HAP-1 (cell line): ENCODE results near the gene ARFIP1.
A peak's percentile ranks its signal among the peaks of the same experiment; 100 is the strongest.
"Not testable (repeated sequence)": the region's sequence is repeated elsewhere in the genome, so short reads cannot be mapped to it uniquely, and the experiment has no call there.

Experiments used
- DNase-seq, 2 experiments: peaks; one replicate each; pipeline ENCODE4 v3.0.0-alpha.2; 2016 to 2020; ENCODE audit warnings: low spot score in 2 of 2
- H3K27me3 ChIP-seq: fragments of 250-450 bp; sonication (Bioruptor Pico); 2 replicates; pipeline ENCODE4 v1.5.1; 2020; ENCODE audit warnings: low read depth, mild to moderate bottlenecking, moderate library complexity
- H3K36me3 ChIP-seq: fragments of 250-450 bp; sonication (Bioruptor Pico); replicated peaks from 2 replicates; pipeline ENCODE4 v1.5.1; 2020; ENCODE audit warnings: mild to moderate bottlenecking
- H3K4me1 ChIP-seq: fragments of 250-450 bp; sonication (Bioruptor Pico); 2 replicates; pipeline ENCODE4 v1.5.1; 2020; ENCODE audit warnings: mild to moderate bottlenecking
- H3K4me3 ChIP-seq: fragments of 250-450 bp; sonication (Bioruptor Pico); 2 replicates; pipeline ENCODE4 v1.5.1; 2020; ENCODE audit warnings: mild to moderate bottlenecking, moderate library complexity
- H3K9me3 ChIP-seq: fragments of 250-450 bp; sonication (Bioruptor Pico); 2 replicates; pipeline ENCODE4 v1.5.1; 2020; ENCODE audit warnings: mild to moderate bottlenecking, moderate library complexity
- in situ Hi-C: fragments of 300-500 bp; cut with MboI; formaldehyde crosslinking; loops from 3 replicates; pipeline ENCODE4 v1.14.3; 2020; ENCODE audit warnings: low sequenced_read_pairs, inconsistent platforms, mixed read lengths

The ARFIP1 gene

GRCh38 chr4:152866432-152866993 is 86.8 kb downstream of the ARFIP1 start:
- H3K9me3 ChIP-seq, H3K36me3 ChIP-seq, H3K27me3 ChIP-seq, H3K4me3 ChIP-seq, DNase-seq, in situ Hi-C loops, H3K4me1 ChIP-seq: not testable (repeated sequence)

DNA sequence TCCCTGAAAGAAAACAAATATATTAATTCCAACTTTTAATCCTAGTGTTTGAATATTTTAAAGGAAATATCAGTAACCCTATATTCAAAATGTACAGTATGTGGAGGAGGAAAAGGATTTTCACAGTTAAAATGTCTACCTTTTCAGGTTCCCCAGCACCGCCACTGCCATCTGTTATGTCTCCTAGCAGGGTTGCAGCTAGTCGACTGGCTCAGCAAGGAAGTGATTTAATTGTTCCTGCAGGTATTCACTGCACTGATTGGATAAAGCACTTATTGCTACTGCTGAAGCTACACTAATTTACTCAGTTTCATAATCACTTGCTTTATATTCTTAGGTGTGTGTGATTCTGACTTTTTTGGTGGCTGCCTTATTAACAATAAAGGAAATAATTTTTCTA is 90.9 kb downstream of the ARFIP1 start:
- no peak for DNase-seq
- in situ Hi-C loops: no loop called here
- Histone ChIP-seq H3K36me3 (peaks cover 3% of the 10 kb centered on the region; the same call in 1 of the 2 replicates), H3K27me3 (no peaks in the 10 kb centered on the region), H3K4me1 (no peaks in the 10 kb centered on the region; the same call in 1 of the 2 replicates), H3K4me3 (no peak overlapping the region), H3K9me3 (no peaks in the 10 kb centered on the region)

DNA sequence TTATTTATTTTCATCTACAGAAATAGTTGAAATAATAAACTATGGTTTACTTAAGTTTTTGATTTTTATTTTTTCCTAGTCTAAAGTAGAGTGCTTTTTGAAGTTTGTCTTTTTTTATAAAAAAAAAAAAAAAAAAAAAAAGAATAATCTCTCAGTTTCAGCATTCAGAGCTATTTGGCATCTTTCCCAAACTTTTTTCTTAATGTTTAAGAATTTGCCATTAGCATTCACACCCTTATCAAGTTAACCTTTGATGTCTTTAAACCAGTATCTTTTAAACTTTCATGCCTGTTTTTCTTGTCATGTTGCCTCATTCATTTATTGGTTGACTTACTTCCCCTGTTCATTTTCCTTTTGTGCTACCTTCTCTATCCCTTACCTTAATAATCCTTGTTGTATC is 95.5 kb downstream of the ARFIP1 start:
- peaks cover 6% of the 10 kb centered on the region; the same call in 1 of the 2 replicates for H3K36me3 ChIP-seq
- no peaks in the 10 kb centered on the region; the same call in 1 of the 2 replicates for H3K4me1 ChIP-seq
- H3K9me3 ChIP-seq: no peaks in the 10 kb centered on the region
- in situ Hi-C loops: no loop called here
- H3K4me3 ChIP-seq: no peak overlapping the region
- H3K27me3 ChIP-seq: no peaks in the 10 kb centered on the region
- DNase-seq: no peak

GRCh38 chr4:152877868-152878267 is 98.1 kb downstream of the ARFIP1 start:
- in situ Hi-C loops: no loop called here
- no peak overlapping the region for H3K4me3 ChIP-seq
- no peak for DNase-seq
- H3K9me3 ChIP-seq: no peaks in the 10 kb centered on the region
- no peaks in the 10 kb centered on the region for H3K27me3 ChIP-seq
- H3K4me1 ChIP-seq: no peaks in the 10 kb centered on the region
- peaks cover 6% of the 10 kb centered on the region; the same call in 1 of the 2 replicates for H3K36me3 ChIP-seq

GRCh38 chr4:152880263-152880662 is 100.5 kb downstream of the ARFIP1 start:
- Histone ChIP-seq H3K4me3 (no peak overlapping the region), H3K27me3 (no peaks in the 10 kb centered on the region), H3K36me3 (0 out of 2 replicates have a peak, but pooled peaks cover 3% of the 10 kb centered on the region), H3K4me1 (peaks cover 8% of the 10 kb centered on the region), H3K9me3 (no peaks in the 10 kb centered on the region)
- DNase-seq: no peak
- in situ Hi-C loops: no loop called here

GRCh38 chr4:152881974-152882373 is 102.2 kb downstream of the ARFIP1 start:
- no peak for DNase-seq
- H3K4me1 ChIP-seq: peaks cover 22% of the 10 kb centered on the region
- H3K4me3 ChIP-seq: no peak overlapping the region
- in situ Hi-C loops: no loop called here
- H3K27me3 ChIP-seq: no peaks in the 10 kb centered on the region
- no peaks in the 10 kb centered on the region for H3K9me3 ChIP-seq
- 0 out of 2 replicates have a peak, but pooled peaks cover 2% of the 10 kb centered on the region for H3K36me3 ChIP-seq

DNA sequence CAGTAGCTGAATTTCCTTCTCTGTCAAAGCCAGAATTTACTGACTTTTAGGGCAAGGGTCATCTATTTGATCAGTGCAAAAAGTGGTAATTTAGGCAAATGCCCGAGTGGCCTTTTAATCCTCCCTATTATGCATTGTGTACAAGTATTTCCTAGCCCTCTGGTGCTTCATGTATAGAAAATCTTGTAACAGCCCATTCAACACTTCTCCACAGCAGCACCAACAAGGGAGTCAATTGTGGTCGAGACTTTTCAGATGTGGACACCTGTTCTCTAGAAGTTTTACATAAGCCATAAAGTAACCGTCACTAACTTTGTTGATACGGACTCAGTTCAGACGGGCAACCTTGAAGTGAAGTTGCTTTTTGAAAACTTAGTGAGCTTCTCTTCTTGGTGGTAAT is 105.4 kb downstream of the ARFIP1 start:
- peaks cover 22% of the 10 kb centered on the region for H3K4me1 ChIP-seq
- no peak overlapping the region for H3K4me3 ChIP-seq
- H3K9me3 ChIP-seq: no peaks in the 10 kb centered on the region
- H3K36me3 ChIP-seq: no peaks in the 10 kb centered on the region
- peak; percentile 51 to 84 for DNase-seq
- H3K27me3 ChIP-seq: no peaks in the 10 kb centered on the region
- in situ Hi-C loops: no loop called here

GRCh38 chr4:152886201-152886600 is 106.4 kb downstream of the ARFIP1 start:
- DNase-seq: peak; percentile 20 to 81

GRCh38 chr4:152887981-152888380 is 108.2 kb downstream of the ARFIP1 start:
- Histone ChIP-seq H3K27me3 (no peaks in the 10 kb centered on the region), H3K4me1 (peaks cover 22% of the 10 kb centered on the region), H3K36me3 (no peaks in the 10 kb centered on the region), H3K4me3 (no peak overlapping the region), H3K9me3 (no peaks in the 10 kb centered on the region)
- DNase-seq: no peak
- in situ Hi-C loops: no loop called here

More at GRCh38 chr4:152886201-152886600, 106.4 kb downstream of the ARFIP1 start:
- Histone ChIP-seq H3K4me3 (no peak overlapping the region), H3K36me3 (no peaks in the 10 kb centered on the region), H3K4me1 (peaks cover 22% of the 10 kb centered on the region), H3K27me3 (no peaks in the 10 kb centered on the region), H3K9me3 (no peaks in the 10 kb centered on the region)
- in situ Hi-C loops: no loop called here

DNA sequence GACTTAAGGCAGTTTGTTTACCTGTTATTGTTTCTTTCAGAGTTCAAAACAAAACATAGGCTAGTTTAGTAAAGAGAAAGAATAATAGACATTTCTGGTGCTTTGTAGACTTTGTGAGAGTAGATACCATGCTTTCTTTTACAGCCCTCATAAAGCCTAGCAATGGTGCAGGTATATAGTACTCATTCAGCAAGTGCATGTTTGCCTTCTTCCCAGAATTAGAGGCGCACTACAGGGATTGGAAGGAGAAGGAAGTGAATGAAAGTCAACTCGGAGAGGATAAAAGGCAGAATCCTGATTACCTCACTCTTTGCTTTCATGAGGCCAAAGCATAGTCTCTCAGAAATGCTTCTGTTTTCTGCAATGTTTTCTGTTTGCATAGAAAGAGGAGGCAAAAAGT is 113.2 kb downstream of the ARFIP1 start:
- in situ Hi-C loops: no loop called here

DNA sequence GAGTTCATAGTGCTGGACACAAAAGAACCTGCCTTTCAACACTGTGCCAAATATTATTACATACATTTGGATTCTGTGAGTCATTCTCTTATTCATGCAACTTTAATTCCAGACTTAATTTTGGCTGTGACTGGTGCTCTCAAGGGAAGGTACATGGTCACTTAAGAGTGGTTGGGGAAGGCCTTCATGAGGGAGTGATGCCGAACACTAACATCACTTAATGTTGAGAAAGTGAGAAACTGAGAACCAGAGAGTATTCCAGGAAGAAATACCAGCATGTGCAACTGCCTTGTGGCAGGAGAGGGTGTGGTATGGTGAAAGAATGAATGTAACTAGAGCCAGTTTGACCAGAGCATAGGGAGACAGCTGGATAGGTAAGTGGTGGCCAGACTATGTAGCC is 114.9 kb downstream of the ARFIP1 start:
- H3K9me3 ChIP-seq: no peaks in the 10 kb centered on the region
- in situ Hi-C loops: no loop called here

More for the DNA sequence above, 113.2 kb downstream of the ARFIP1 start:
- no peaks in the 10 kb centered on the region for H3K36me3 ChIP-seq
- no peaks in the 10 kb centered on the region for H3K9me3 ChIP-seq
- no peak overlapping the region for H3K4me3 ChIP-seq
- no peak for DNase-seq
- no peaks in the 10 kb centered on the region for H3K27me3 ChIP-seq
- no peaks in the 10 kb centered on the region for H3K4me1 ChIP-seq

GRCh38 chr4:152896811-152897210 is 117.1 kb downstream of the ARFIP1 start:
- Histone ChIP-seq H3K27me3 (no peaks in the 10 kb centered on the region), H3K36me3 (no peaks in the 10 kb centered on the region), H3K9me3 (no peaks in the 10 kb centered on the region), H3K4me3 (no peak overlapping the region), H3K4me1 (no peaks in the 10 kb centered on the region)
- no peak for DNase-seq
- in situ Hi-C loops: no loop called here

More for the DNA sequence above, 114.9 kb downstream of the ARFIP1 start:
- Histone ChIP-seq H3K4me1 (no peaks in the 10 kb centered on the region), H3K36me3 (no peaks in the 10 kb centered on the region), H3K27me3 (no peaks in the 10 kb centered on the region), H3K4me3 (no peak overlapping the region)
- no peak for DNase-seq

DNA sequence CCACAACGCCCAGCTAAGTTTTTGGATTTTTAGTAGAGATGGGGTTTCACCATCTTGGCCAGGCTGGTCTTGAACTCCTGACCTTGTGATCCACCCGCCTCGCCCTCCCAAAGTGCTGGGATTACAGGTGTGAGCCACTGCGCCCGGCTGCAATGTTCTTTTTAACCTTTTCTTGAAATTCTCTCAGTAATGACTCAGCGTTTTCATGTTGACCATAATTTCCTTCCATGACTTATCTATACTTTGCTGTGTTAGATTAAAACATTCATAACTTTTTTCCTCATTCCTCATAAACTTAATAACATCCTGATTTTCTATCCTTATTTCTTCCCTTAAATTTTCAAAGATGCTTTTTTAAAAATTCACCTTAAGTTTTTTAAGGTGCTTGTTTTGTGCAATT is 118.4 kb downstream of the ARFIP1 start:
- H3K9me3 ChIP-seq, H3K36me3 ChIP-seq, DNase-seq, H3K27me3 ChIP-seq, in situ Hi-C loops, H3K4me1 ChIP-seq, H3K4me3 ChIP-seq: not testable (repeated sequence)

DNA sequence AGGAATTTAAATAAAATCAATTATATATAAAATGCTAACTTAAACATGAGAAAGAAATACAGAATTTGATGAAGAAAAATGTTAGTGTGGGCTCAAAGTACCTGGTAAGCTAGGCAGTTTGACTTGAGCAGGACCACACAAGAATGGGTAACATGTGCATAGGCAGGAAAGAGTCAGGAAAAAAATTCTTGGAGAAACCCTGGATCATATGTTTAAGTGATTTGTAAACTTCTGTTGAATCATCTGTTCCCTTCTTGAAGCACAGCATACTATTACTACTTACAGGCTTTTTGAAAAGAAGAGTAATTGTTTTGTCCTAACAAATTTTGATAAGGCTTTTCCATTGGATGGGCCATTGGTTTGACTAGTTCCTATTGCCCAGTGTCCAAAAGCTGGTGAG is 118.9 kb downstream of the ARFIP1 start:
- no peak for DNase-seq
- Histone ChIP-seq H3K4me3 (no peak overlapping the region), H3K36me3 (no peaks in the 10 kb centered on the region), H3K27me3 (no peaks in the 10 kb centered on the region), H3K4me1 (no peaks in the 10 kb centered on the region), H3K9me3 (no peaks in the 10 kb centered on the region)
- in situ Hi-C loops: no loop called here

- no peak overlapping the region for H3K4me3 ChIP-seq
- no peaks in the 10 kb centered on the region for H3K9me3 ChIP-seq
- no peaks in the 10 kb centered on the region for H3K4me1 ChIP-seq
- in situ Hi-C loops: no loop called here
- H3K27me3 ChIP-seq: no peaks in the 10 kb centered on the region
- no peak for DNase-seq
- H3K36me3 ChIP-seq: no peaks in the 10 kb centered on the region
Observed at GRCh38 chr4:152900395-152900794, 120.6 kb downstream of the ARFIP1 start.
